Measurements from ENCODE around the gene CAMTA1.

CAMTA1 gene

DNA sequence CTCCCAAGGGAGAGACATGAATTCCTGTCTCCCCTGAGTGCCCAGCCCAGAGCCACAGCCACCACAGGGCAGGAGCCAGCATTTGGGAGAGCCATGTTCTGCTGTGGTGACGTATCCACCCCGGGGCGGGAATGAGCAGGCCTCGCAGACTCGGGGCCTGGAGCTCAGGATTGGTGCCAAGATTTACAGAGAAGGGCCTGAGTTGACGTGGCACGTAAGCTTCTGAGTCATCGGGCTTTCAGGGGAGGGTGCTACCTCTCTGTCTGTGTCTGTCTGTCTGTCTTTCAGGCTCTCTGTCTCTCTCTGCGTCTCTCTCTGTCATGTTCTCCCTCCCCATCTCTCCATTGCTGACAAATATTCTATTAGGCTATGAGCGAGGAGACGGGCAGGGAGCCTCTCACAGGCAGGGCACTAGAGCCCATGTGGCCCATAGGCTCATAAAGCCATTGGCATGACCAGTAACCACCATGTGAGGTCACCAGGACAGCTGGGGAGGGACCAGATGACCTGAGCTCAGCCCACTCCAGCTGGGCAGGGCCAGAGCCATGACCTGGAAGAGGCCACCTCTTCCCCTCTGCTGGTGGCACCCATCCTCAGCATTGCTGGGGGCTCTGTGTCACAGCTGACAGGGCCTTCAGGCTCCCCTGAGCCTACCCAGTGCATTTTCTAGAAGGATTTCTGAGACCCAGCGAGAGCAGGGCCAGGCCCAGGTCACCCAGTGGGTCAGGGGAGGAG is 685.8 kb downstream of the CAMTA1 start:
- TF ChIP-seq, protein P1, sequence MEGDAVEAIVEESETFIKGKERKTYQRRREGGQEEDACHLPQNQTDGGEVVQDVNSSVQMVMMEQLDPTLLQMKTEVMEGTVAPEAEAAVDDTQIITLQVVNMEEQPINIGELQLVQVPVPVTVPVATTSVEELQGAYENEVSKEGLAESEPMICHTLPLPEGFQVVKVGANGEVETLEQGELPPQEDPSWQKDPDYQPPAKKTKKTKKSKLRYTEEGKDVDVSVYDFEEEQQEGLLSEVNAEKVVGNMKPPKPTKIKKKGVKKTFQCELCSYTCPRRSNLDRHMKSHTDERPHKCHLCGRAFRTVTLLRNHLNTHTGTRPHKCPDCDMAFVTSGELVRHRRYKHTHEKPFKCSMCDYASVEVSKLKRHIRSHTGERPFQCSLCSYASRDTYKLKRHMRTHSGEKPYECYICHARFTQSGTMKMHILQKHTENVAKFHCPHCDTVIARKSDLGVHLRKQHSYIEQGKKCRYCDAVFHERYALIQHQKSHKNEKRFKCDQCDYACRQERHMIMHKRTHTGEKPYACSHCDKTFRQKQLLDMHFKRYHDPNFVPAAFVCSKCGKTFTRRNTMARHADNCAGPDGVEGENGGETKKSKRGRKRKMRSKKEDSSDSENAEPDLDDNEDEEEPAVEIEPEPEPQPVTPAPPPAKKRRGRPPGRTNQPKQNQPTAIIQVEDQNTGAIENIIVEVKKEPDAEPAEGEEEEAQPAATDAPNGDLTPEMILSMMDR (IDR thresholded peaks at IDR 0.05; ENCODE audit: low read depth, low read length, missing control alignments) = no peak
- peak; percentile 8 for DNase-seq (ENCODE audit: low read depth)
- no peak overlapping the region for H3K4me3 ChIP-seq (ENCODE audit: low read depth, low read length)

DNA sequence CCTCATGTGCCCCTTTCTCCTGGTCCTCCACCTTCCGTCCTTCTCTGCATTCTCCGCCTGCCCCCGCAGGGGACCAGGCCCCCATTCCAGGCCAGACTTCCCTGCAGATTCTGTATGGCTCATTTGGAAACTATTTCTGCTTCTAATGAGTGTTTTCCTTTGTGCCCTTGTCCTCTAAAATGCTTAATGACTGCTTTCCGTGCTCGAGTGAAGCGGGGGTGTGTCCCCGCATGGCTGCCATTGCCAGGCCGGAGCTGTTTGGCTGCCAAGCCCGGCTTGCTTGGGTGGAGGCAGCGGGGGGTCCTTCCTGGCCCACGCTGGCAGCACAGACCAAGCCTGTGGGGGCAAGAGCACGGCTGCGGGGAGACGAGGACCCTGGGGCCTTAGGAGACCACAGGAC is 686.6 kb downstream of the CAMTA1 start:
- TF ChIP-seq, protein P1 (IDR thresholded peaks at IDR 0.05; ENCODE audit: low read depth, low read length, missing control alignments) = no peak
- H3K4me3 ChIP-seq (ENCODE audit: low read depth, low read length) = no peak overlapping the region
- no peak for DNase-seq (ENCODE audit: low read depth)

DNA sequence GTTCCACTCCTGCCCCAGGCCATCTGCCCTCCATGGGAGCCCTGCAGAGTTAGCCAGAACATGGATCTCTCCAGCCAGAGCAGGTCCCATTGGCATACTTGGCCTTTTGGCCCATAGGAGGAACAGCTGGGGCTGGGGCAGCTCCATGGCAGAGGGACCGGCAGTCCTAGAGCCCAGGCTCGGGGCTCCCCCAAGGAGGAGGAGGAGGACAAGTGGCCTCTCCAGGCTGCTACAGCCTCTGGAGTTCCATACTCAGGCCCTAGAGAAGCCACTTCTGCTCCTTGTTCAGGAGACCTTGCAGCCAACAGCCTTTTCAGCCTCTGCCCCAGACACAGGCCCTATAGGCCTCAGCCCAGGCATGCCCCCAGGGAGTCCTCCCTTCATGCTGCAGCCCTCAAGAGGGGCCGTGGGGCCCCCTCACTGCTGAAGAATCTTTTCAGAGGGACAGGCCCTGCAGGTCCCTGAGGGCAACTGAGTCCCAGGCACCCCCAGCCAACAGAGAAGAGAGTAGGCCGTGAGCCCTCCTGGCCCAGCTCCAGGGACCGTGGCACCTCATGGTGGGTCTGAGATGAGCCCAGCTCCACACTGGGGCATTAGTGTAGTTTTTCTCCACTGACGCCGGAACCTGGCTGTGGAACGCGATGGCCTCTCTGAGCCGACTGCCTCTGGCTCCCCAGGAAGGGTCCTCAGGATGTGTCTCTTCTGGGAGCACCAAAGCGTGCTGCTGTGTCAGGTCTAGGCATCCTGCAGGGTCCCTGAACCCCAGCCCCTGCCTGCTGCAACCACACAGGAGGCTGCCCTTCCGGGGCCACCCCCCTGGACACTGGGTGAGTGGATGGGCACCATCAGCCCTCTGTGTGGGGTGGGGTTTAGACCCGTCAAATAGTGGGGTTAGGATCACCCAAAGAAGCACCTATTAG is 688.2 kb downstream of the CAMTA1 start:
- TF ChIP-seq, protein P1 (IDR thresholded peaks at IDR 0.05; ENCODE audit: low read depth, low read length, missing control alignments) = no peak
- H3K4me3 ChIP-seq (ENCODE audit: low read depth, low read length) = no peak overlapping the region
- no peak for DNase-seq (ENCODE audit: low read depth)

GRCh38 chr1:7474143-7474490 is 688.9 kb downstream of the CAMTA1 start:
- TF ChIP-seq, protein P1 (IDR thresholded peaks at IDR 0.05; ENCODE audit: low read depth, low read length, missing control alignments) = no peak
- no peak for DNase-seq (ENCODE audit: low read depth)
- H3K4me3 ChIP-seq (ENCODE audit: low read depth, low read length) = no peak overlapping the region

DNA sequence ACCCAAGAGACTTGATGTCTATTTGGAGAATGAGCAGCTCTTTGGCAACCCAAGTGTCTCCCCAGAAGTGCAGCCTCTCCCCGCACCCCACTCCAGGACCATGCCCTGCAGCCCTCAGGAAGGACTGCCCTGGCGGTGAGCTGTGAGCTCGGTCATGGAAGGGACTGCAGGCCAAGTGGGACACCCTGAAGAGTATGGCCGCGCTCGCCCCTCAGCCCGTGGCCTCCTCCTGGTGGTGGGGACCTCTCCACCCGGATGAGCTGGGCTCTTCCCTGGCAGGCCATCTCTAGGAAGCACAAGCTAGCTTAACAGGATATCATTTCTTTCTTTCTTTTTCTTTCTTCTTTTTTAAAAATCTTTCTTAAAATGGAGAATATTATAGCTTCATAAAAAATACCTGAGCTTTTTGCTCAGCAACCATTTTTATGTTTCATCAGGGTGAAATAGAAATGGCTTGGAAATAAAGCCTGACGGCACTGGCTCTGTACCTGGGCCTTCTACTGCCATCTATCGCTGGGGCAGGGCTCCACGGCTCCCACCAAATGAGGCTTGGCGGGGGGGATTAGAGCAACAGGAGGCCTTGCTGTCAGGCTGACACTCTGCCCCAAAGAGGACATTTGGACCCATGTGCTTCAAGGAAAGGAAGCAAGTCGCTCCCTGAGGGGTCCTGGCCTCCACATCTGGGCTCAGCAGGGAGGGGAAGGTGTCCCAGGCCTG is 689.7 kb downstream of the CAMTA1 start:
- DNase-seq (ENCODE audit: low read depth) = no peak
- TF ChIP-seq, protein P1 (IDR thresholded peaks at IDR 0.05; ENCODE audit: low read depth, low read length, missing control alignments) = no peak
- H3K4me3 ChIP-seq (ENCODE audit: low read depth, low read length) = no peak overlapping the region

- DNase-seq (ENCODE audit: low read depth) = no peak
- TF ChIP-seq, protein P1 (IDR thresholded peaks at IDR 0.05; ENCODE audit: low read depth, low read length, missing control alignments) = no peak
- H3K4me3 ChIP-seq (ENCODE audit: low read depth, low read length) = no peak overlapping the region
Observed at GRCh38 chr1:7475691-7476090, 690.4 kb downstream of the CAMTA1 start.

Measured in GM12864 (cell line).